GM23338 (cell line): ENCODE data around the gene LAMTOR4. TPM values are rescaled to one million over a fixed set of nuclear protein-coding genes. Genes with fewer than 3 reads are reported as not detected.
A peak's percentile ranks its signal among the peaks of the same experiment; 100 is the strongest.

Experiments used
- ATAC-seq: fragments of 200-7000 bp; cut with Tn5 transposase; 3 replicates; pipeline ENCODE4 v1.9.1; 2020
- DNase-seq: peaks from one replicate; pipeline ENCODE4 v3.0.0-alpha.2; 2015; ENCODE audit warnings: low spot score
- H2AFZ ChIP-seq: fragments of 200-600 bp; sonication (generic); 2 replicates; pipeline ENCODE4 v1.8.0; 2016; ENCODE audit warnings: antibody characterized with exemption, mild to moderate bottlenecking, moderate library complexity
- H3F3A ChIP-seq: fragments of 200-600 bp; sonication (generic); replicated peaks from 2 replicates; pipeline ENCODE4 v1.8.0; 2017; ENCODE audit warnings: antibody characterized with exemption, mixed run types, low read depth
- H3K27ac ChIP-seq: fragments of 200-600 bp; sonication (generic); 2 replicates; pipeline ENCODE4 v1.6.1; 2016; ENCODE audit warnings: low read depth
- H3K27me3 ChIP-seq: fragments of 200-600 bp; sonication (generic); 2 replicates; pipeline ENCODE4 v1.8.0; 2016; ENCODE audit warnings: mild to moderate bottlenecking, mixed run types, moderate library complexity; ENCODE audit not compliant: insufficient read depth
- H3K36me3 ChIP-seq: fragments of 200-600 bp; sonication (generic); 2 replicates; pipeline ENCODE4 v1.8.0; 2016; ENCODE audit warnings: mild to moderate bottlenecking; ENCODE audit not compliant: insufficient read depth
- H3K4me1 ChIP-seq: fragments of 200-600 bp; sonication (generic); 2 replicates; pipeline ENCODE4 v1.8.0; 2016; ENCODE audit warnings: mild to moderate bottlenecking, moderate library complexity; ENCODE audit not compliant: insufficient read depth
- H3K4me2 ChIP-seq: fragments of 200-600 bp; sonication (generic); 2 replicates; pipeline ENCODE4 v1.7.1; 2017; ENCODE audit warnings: mixed run types
- H3K4me3 ChIP-seq: fragments of 200-600 bp; sonication (generic); 2 replicates; pipeline ENCODE4 v1.6.1; 2016; ENCODE audit warnings: mixed run types
- H3K79me2 ChIP-seq: fragments of 200-600 bp; sonication (generic); replicated peaks from 2 replicates; pipeline ENCODE4 v1.8.0; 2017; ENCODE audit warnings: mild to moderate bottlenecking; ENCODE audit not compliant: insufficient read depth
- H3K9me2 ChIP-seq: fragments of 200-600 bp; sonication (generic); 2 replicates; pipeline ENCODE4 v1.8.0; 2017; ENCODE audit not compliant: insufficient read depth
- H4K20me1 ChIP-seq: fragments of 200-600 bp; sonication (generic); replicated peaks from 2 replicates; pipeline ENCODE4 v1.8.0; 2017; ENCODE audit warnings: mild to moderate bottlenecking; ENCODE audit not compliant: insufficient read depth
- H3K27ac Mint-ChIP-seq: 2 replicates; pipeline ENCODE4 v1.8.0; 2020; ENCODE audit warnings: inconsistent platforms, mild to moderate bottlenecking, moderate library complexity, mixed read lengths
- H3K27me3 Mint-ChIP-seq: 3 replicates; pipeline ENCODE4 v1.8.0; 2022; ENCODE audit warnings: low read depth, mild to moderate bottlenecking, moderate library complexity, mixed read lengths, inconsistent platforms; ENCODE audit not compliant: insufficient read depth, poor library complexity
- H3K36me3 Mint-ChIP-seq: 3 replicates; pipeline ENCODE4 v1.8.0; 2021; ENCODE audit warnings: low read depth, mild to moderate bottlenecking, inconsistent platforms, moderate library complexity, mixed read lengths
- H3K4me1 Mint-ChIP-seq: 3 replicates; pipeline ENCODE4 v1.8.0; 2020; ENCODE audit warnings: mild to moderate bottlenecking, inconsistent platforms, mixed read lengths
- H3K4me3 Mint-ChIP-seq: 3 replicates; pipeline ENCODE4 v1.8.0; 2021; ENCODE audit warnings: moderate library complexity, mild to moderate bottlenecking, inconsistent platforms, mixed read lengths
- H3K9me3 Mint-ChIP-seq: 3 replicates; pipeline ENCODE4 v1.8.0; 2020; ENCODE audit warnings: moderate library complexity, mild to moderate bottlenecking, inconsistent platforms, mixed read lengths
- ETS1 ChIP-seq: IDR thresholded peaks from 2 replicates; pipeline ENCODE4 v1.6.1; 2016; ENCODE audit warnings: antibody characterized with exemption
- EZH2 ChIP-seq: fragments of 200-600 bp; sonication (generic); IDR thresholded peaks from one replicate; pipeline ENCODE4 v1.8.0; 2017; ENCODE audit warnings: antibody characterized with exemption, mild to moderate bottlenecking, low read depth; ENCODE audit not compliant: unreplicated experiment
- EZH2phosphoT487 ChIP-seq: fragments of 200-600 bp; sonication (generic); IDR thresholded peaks from one replicate; pipeline ENCODE4 v1.8.1; 2018; ENCODE audit warnings: antibody characterized with exemption; ENCODE audit not compliant: unreplicated experiment
- JUNB ChIP-seq: IDR thresholded peaks from one replicate; pipeline ENCODE4 v1.6.1; 2016; ENCODE audit warnings: antibody characterized with exemption; ENCODE audit not compliant: unreplicated experiment
- NANOG ChIP-seq: IDR thresholded peaks from 2 replicates; pipeline ENCODE4 v1.6.1; 2016; ENCODE audit warnings: antibody characterized with exemption, borderline replicate concordance
- POLR2AphosphoS5 ChIP-seq: IDR thresholded peaks from 2 replicates; pipeline ENCODE4 v1.6.1; 2016; ENCODE audit warnings: antibody characterized with exemption, low read depth
- STAT1 ChIP-seq: IDR thresholded peaks from one replicate; pipeline ENCODE4 v1.6.1; 2016; ENCODE audit warnings: antibody characterized with exemption; ENCODE audit not compliant: unreplicated experiment
- ZNF114 ChIP-seq: fragments of 250-450 bp; sonication (Bioruptor Pico); IDR thresholded peaks from 2 replicates; pipeline ENCODE4 v1.5.0; 2020; ENCODE audit warnings: mild to moderate bottlenecking, moderate library complexity
- polyA plus RNA-seq: library from polyadenylated mRNA; unstranded; fragments of >200 nt; fragmentation: Nextera tagmentation; extraction: Ambion mirVana; gene quantifications from 2 replicates; pipeline ENCODE4 v1.2.1, GENCODE V29; 2016
- total RNA-seq: library from RNA; depleted of rRNA; stranded (reverse); fragments of >200 nt; shearing (Covaris generic); gene quantifications from 2 replicates; pipeline ENCODE4 v1.2.3, GENCODE V29; 2014
- TF ChIP-seq, protein P1 (sequence below): IDR thresholded peaks from one replicate; pipeline ENCODE4 v1.6.1; 2018; ENCODE audit warnings: antibody characterized with exemption; ENCODE audit not compliant: unreplicated experiment
- TF ChIP-seq, protein P2 (sequence below), 2 experiments: fragments of 200-600 bp in 1 of 2; sonication (generic) in 1 of 2; conservative IDR thresholded peaks; 2 replicates each; pipeline versions ENCODE4 v1.5.1 to v1.6.1; 2016 to 2017; ENCODE audit warnings: antibody characterized with exemption in 2 of 2, low read depth in 2 of 2, mild to moderate bottlenecking in 2 of 2, moderate library complexity in 1 of 2

Gene LAMTOR4
- total and polyA plus RNA-seq, 2 experiments from 2014 or later, result 145 to 333 TPM

GRCh38 chr7:100153708-100154535, 5.2 kb downstream of the LAMTOR4 start:
- Histone ChIP-seq H3K79me2 (peaks cover 29% of the 10 kb centered on the region), H3F3A (peaks cover 36% of the 10 kb centered on the region), H3K4me2 (no peak overlapping the region), H3K9me2 (no peaks in the 10 kb centered on the region), H3K4me3 (no peak overlapping the region), H2AFZ (no peak overlapping the region), H4K20me1 (peaks cover 14% of the 10 kb centered on the region), H3K27me3 (no peaks in the 10 kb centered on the region), H3K27ac (no peak overlapping the region), H3K4me1 (peaks cover 18% of the 10 kb centered on the region), H3K36me3 (no peaks in the 10 kb centered on the region)
- DNase-seq (no peak), ATAC-seq (no peak)
- TF ChIP-seq POLR2AphosphoS5, result peak; percentile 15; the same call in 1 of the 2 replicates
- TF ChIP-seq NANOG, result no peak
- H3K27me3 Mint-ChIP-seq, result peaks cover 23% of the 10 kb centered on the region
- no peaks in the 10 kb centered on the region for H3K9me3 Mint-ChIP-seq
- H3K36me3 Mint-ChIP-seq, result peaks cover 64% of the 10 kb centered on the region
- H3K27ac Mint-ChIP-seq, result no peak overlapping the region
- peaks cover 30% of the 10 kb centered on the region for H3K4me1 Mint-ChIP-seq
- H3K4me3 Mint-ChIP-seq, result no peak overlapping the region; the same call in 2 of the 3 replicates

- no peak for DNase-seq
- H3K4me3 Mint-ChIP-seq, result no peak overlapping the region; the same call in 2 of the 3 replicates
- no peak overlapping the region for H3K27ac Mint-ChIP-seq
- TF ChIP-seq ZNF114 (CRISPR knock-in tag), result no peak
- no peak for TF ChIP-seq STAT1
- TF ChIP-seq JUNB, result no peak
- TF ChIP-seq EZH2, result no peak
- no peak for TF ChIP-seq ETS1
- TF ChIP-seq, protein P1, sequence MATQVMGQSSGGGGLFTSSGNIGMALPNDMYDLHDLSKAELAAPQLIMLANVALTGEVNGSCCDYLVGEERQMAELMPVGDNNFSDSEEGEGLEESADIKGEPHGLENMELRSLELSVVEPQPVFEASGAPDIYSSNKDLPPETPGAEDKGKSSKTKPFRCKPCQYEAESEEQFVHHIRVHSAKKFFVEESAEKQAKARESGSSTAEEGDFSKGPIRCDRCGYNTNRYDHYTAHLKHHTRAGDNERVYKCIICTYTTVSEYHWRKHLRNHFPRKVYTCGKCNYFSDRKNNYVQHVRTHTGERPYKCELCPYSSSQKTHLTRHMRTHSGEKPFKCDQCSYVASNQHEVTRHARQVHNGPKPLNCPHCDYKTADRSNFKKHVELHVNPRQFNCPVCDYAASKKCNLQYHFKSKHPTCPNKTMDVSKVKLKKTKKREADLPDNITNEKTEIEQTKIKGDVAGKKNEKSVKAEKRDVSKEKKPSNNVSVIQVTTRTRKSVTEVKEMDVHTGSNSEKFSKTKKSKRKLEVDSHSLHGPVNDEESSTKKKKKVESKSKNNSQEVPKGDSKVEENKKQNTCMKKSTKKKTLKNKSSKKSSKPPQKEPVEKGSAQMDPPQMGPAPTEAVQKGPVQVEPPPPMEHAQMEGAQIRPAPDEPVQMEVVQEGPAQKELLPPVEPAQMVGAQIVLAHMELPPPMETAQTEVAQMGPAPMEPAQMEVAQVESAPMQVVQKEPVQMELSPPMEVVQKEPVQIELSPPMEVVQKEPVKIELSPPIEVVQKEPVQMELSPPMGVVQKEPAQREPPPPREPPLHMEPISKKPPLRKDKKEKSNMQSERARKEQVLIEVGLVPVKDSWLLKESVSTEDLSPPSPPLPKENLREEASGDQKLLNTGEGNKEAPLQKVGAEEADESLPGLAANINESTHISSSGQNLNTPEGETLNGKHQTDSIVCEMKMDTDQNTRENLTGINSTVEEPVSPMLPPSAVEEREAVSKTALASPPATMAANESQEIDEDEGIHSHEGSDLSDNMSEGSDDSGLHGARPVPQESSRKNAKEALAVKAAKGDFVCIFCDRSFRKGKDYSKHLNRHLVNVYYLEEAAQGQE, result no peak
- TF ChIP-seq, protein P2, sequence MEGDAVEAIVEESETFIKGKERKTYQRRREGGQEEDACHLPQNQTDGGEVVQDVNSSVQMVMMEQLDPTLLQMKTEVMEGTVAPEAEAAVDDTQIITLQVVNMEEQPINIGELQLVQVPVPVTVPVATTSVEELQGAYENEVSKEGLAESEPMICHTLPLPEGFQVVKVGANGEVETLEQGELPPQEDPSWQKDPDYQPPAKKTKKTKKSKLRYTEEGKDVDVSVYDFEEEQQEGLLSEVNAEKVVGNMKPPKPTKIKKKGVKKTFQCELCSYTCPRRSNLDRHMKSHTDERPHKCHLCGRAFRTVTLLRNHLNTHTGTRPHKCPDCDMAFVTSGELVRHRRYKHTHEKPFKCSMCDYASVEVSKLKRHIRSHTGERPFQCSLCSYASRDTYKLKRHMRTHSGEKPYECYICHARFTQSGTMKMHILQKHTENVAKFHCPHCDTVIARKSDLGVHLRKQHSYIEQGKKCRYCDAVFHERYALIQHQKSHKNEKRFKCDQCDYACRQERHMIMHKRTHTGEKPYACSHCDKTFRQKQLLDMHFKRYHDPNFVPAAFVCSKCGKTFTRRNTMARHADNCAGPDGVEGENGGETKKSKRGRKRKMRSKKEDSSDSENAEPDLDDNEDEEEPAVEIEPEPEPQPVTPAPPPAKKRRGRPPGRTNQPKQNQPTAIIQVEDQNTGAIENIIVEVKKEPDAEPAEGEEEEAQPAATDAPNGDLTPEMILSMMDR (conservative IDR thresholded peaks at IDR 0.05; ENCODE audit: low read depth in 2 of 2), result no peak
- TF ChIP-seq EZH2phosphoT487, result no peak
Measured at GRCh38 chr7:100154651-100155491, 6.2 kb downstream of the LAMTOR4 start.

More at GRCh38 chr7:100154651-100155491, 6.2 kb downstream of the LAMTOR4 start:
- Histone ChIP-seq H3K4me1 (peaks cover 13% of the 10 kb centered on the region), H3K79me2 (peaks cover 20% of the 10 kb centered on the region), H3K4me3 (no peak overlapping the region), H3K27me3 (no peaks in the 10 kb centered on the region), H4K20me1 (peaks cover 14% of the 10 kb centered on the region), H3K9me2 (no peaks in the 10 kb centered on the region), H3K27ac (no peak overlapping the region), H3F3A (peaks cover 39% of the 10 kb centered on the region), H3K36me3 (no peaks in the 10 kb centered on the region), H2AFZ (no peak overlapping the region), H3K4me2 (no peak overlapping the region)
- Mint-ChIP-seq H3K9me3 (no peaks in the 10 kb centered on the region), H3K36me3 (peaks cover 64% of the 10 kb centered on the region), H3K4me1 (peaks cover 33% of the 10 kb centered on the region), H3K27me3 (peaks cover 25% of the 10 kb centered on the region)
- ATAC-seq, result no peak
